DND-41 (cell line): ENCODE data around the gene DEF6.
A peak's percentile ranks its signal among the peaks of the same experiment; 100 is the strongest.

ENCODE experiments used
- ATAC-seq: fragments of 200-7000 bp; cut with Tn5 transposase; 3 replicates; pipeline ENCODE4 v1.9.1; 2021; ENCODE audit warnings: low read depth; ENCODE audit not compliant: insufficient read depth
- DNase-seq: peaks from one replicate; pipeline ENCODE4 v3.0.0-alpha.2; 2020
- H2AFZ ChIP-seq: 2 replicates; pipeline ENCODE4 v1.6.0; 2012; ENCODE audit warnings: low read depth, low read length
- H3K27ac ChIP-seq: 2 replicates; pipeline ENCODE4 v1.5.1; 2012; ENCODE audit warnings: low read length, inconsistent platforms
- H3K27me3 ChIP-seq: fragments of 200-600 bp; sonication (generic); 2 replicates; pipeline ENCODE4 v1.6.0; 2012; ENCODE audit warnings: low read length, mild to moderate bottlenecking, inconsistent platforms; ENCODE audit not compliant: insufficient read depth, poor library complexity
- H3K36me3 ChIP-seq: 2 replicates; pipeline ENCODE4 v1.5.1; 2012; ENCODE audit warnings: low read length, inconsistent platforms; ENCODE audit not compliant: insufficient read depth
- H3K4me1 ChIP-seq: 2 replicates; pipeline ENCODE4 v1.5.1; 2012; ENCODE audit warnings: mild to moderate bottlenecking, low read length; ENCODE audit not compliant: insufficient read depth
- H3K4me2 ChIP-seq: 2 replicates; pipeline ENCODE4 v1.6.0; 2012; ENCODE audit warnings: mild to moderate bottlenecking, moderate library complexity, low read length, inconsistent platforms; ENCODE audit not compliant: insufficient read depth
- H3K4me3 ChIP-seq, 2 experiments: fragments of 200-600 bp in 1 of 2; shearing (Covaris generic) in 1 of 2; 2 replicates each; pipeline ENCODE4 v1.5.1; 2012 to 2016; ENCODE audit warnings: inconsistent platforms in 2 of 2, low read length in 2 of 2, mild to moderate bottlenecking in 2 of 2, low read depth in 1 of 2, moderate library complexity in 1 of 2
- H3K79me2 ChIP-seq: 2 replicates; pipeline ENCODE4 v1.6.0; 2012; ENCODE audit warnings: low read length, inconsistent platforms; ENCODE audit not compliant: insufficient read depth
- H3K9ac ChIP-seq: 2 replicates; pipeline ENCODE4 v1.6.0; 2012; ENCODE audit warnings: low read depth, mild to moderate bottlenecking, inconsistent platforms, low read length, moderate library complexity
- H3K9me3 ChIP-seq: 2 replicates; pipeline ENCODE4 v1.5.1; 2012; ENCODE audit warnings: low read length, moderate library complexity, mild to moderate bottlenecking, inconsistent platforms; ENCODE audit not compliant: insufficient read depth, severe bottlenecking
- H4K20me1 ChIP-seq: 2 replicates; pipeline ENCODE4 v1.6.0; 2012; ENCODE audit warnings: low read length; ENCODE audit not compliant: insufficient read depth
- EZH2 ChIP-seq: IDR thresholded peaks from 3 replicates; pipeline ENCODE4 v1.6.1; 2012; ENCODE audit warnings: borderline replicate concordance, low read depth, mild to moderate bottlenecking, moderate library complexity, low read length, inconsistent platforms; ENCODE audit not compliant: severe bottlenecking
- TF ChIP-seq, protein P1 (sequence below): IDR thresholded peaks from 2 replicates; pipeline ENCODE4 v1.5.1; 2012; ENCODE audit warnings: borderline replicate concordance, low read length, moderate library complexity, mild to moderate bottlenecking; ENCODE audit not compliant: poor library complexity, severe bottlenecking; ENCODE audit errors: extremely low read depth

DEF6 gene

DNA sequence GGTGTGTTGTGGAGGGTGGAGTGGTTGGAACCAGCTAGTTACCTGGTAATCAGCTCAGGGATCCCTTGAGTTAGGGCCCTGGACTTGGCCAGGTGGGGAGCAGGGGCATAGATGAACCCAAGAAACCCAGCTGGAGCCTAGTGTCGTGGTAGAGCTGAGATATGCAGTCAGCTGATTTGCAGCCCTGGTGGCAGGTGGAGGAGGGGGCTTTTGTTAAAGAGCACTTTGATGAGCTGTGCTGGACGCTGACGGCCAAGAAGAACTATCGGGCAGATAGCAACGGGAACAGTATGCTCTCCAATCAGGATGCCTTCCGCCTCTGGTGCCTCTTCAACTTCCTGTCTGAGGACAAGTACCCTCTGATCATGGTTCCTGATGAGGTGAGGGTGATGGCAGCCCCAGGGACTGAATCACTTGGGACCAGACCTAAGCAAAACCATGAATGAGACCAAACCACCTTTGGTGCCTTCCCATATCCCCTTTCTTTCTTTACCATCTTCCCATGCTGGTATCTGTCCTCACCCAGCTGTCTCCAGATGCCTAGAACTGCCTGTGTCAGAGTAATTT is 12.7 kb downstream of the DEF6 start:
- DNase-seq: no peak
- H4K20me1 ChIP-seq: no peaks in the 10 kb centered on the region
- H3K9ac ChIP-seq: no peak overlapping the region
- H2AFZ ChIP-seq: no peak overlapping the region
- 0 out of 2 replicates have a peak overlapping the region, but pooled peaks have one; percentile 1 for H3K4me2 ChIP-seq
- H3K79me2 ChIP-seq: peaks cover 25% of the 10 kb centered on the region
- H3K27ac ChIP-seq: peak overlapping the region; percentile 66
- peaks cover 34% of the 10 kb centered on the region for H3K4me1 ChIP-seq
- H3K9me3 ChIP-seq: no peaks in the 10 kb centered on the region
- peaks cover 43% of the 10 kb centered on the region for H3K36me3 ChIP-seq
- TF ChIP-seq, protein P1, sequence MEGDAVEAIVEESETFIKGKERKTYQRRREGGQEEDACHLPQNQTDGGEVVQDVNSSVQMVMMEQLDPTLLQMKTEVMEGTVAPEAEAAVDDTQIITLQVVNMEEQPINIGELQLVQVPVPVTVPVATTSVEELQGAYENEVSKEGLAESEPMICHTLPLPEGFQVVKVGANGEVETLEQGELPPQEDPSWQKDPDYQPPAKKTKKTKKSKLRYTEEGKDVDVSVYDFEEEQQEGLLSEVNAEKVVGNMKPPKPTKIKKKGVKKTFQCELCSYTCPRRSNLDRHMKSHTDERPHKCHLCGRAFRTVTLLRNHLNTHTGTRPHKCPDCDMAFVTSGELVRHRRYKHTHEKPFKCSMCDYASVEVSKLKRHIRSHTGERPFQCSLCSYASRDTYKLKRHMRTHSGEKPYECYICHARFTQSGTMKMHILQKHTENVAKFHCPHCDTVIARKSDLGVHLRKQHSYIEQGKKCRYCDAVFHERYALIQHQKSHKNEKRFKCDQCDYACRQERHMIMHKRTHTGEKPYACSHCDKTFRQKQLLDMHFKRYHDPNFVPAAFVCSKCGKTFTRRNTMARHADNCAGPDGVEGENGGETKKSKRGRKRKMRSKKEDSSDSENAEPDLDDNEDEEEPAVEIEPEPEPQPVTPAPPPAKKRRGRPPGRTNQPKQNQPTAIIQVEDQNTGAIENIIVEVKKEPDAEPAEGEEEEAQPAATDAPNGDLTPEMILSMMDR: no peak
- no peak for TF ChIP-seq EZH2
- H3K4me3 ChIP-seq: no peak overlapping the region
- H3K27me3 ChIP-seq: no peaks in the 10 kb centered on the region
- peak; percentile 34; the same call in 1 of the 3 replicates for ATAC-seq

DNA sequence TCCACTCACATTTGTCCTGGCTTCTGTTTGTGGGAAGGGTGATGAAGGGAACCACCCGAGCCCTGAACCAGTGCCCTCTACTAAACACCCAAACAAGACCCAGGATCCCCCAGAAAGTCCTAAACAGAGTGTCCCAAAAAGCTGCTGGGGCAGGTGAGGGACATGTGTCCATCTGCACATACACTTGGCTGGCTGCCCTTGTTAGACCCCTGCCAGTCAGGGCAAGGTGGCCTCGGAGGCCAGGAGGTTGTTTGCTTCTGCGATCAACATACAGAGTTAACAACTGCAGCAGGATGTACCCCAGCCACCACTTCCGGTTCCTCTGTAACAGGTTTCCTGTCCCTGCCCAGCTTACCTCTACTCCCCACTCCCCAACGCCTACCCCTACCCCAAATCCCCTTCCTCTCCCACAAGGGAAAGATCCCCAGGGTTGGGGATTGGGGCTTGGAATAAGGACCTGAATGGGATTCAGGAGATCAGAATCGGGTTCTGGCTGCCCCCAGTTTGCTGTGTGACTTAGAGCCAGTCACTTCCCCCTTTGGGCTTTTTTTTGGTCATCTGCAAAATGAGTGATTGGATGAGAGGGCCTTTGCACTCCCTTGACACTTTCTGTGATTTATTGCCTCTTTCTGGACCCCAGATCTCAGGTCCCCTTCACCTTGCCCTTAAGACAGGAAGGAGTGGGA is 13.9 kb downstream of the DEF6 start:
- TF ChIP-seq, protein P1: no peak
- no peak for TF ChIP-seq EZH2
- Histone ChIP-seq H3K27ac (peak overlapping the region; percentile 66), H4K20me1 (no peaks in the 10 kb centered on the region), H3K36me3 (peaks cover 48% of the 10 kb centered on the region), H3K4me3 (no peak overlapping the region), H2AFZ (no peak overlapping the region), H3K4me1 (peaks cover 34% of the 10 kb centered on the region), H3K9ac (peak overlapping the region; percentile 19; the same call in 1 of the 2 replicates), H3K27me3 (no peaks in the 10 kb centered on the region), H3K9me3 (no peaks in the 10 kb centered on the region), H3K79me2 (peaks cover 19% of the 10 kb centered on the region), H3K4me2 (peak overlapping the region; percentile 7)
- ATAC-seq (peak; percentile 93), DNase-seq (peak; percentile 77)

DNA sequence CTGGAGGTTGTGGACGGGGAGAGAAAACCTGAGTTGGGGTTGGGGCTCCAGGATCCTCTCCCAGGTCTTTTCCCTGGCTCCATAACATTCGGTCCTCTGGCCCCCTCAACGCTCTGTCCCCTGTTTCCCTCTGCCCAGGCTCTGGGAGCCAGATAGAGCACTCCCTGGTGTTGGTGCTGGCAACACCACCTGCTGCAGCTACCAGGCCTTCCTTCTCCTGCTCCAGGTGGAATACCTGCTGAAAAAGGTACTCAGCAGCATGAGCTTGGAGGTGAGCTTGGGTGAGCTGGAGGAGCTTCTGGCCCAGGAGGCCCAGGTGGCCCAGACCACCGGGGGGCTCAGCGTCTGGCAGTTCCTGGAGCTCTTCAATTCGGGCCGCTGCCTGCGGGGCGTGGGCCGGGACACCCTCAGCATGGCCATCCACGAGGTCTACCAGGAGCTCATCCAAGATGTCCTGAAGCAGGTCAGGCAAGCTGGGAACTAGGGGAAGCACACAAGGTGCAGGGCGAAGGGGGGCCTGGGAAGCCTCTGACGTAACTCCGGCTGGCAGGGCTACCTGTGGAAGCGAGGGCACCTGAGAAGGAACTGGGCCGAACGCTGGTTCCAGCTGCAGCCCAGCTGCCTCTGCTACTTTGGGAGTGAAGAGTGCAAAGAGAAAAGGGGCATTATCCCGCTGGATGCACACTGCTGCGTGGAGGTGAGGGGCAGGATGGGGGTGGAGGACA is 14.6 kb downstream of the DEF6 start:
- Histone ChIP-seq H3K27ac (peak overlapping the region; percentile 66), H4K20me1 (no peaks in the 10 kb centered on the region), H3K9ac (no peak overlapping the region), H3K4me1 (peaks cover 34% of the 10 kb centered on the region), H3K27me3 (no peaks in the 10 kb centered on the region), H3K79me2 (peaks cover 15% of the 10 kb centered on the region), H3K4me2 (no peak overlapping the region), H3K9me3 (no peaks in the 10 kb centered on the region), H3K36me3 (peaks cover 55% of the 10 kb centered on the region), H2AFZ (no peak overlapping the region), H3K4me3 (no peak overlapping the region)
- ATAC-seq (no peak), DNase-seq (no peak)
- TF ChIP-seq, protein P1: no peak
- no peak for TF ChIP-seq EZH2
